ENCODE measurements around the gene DENND1A. TPM values are rescaled to one million over a fixed set of nuclear protein-coding genes. Genes with fewer than 3 reads are reported as not detected.

DENND1A gene
- total RNA-seq, 1 experiment from 2014 or later = 29.7 TPM

DNA sequence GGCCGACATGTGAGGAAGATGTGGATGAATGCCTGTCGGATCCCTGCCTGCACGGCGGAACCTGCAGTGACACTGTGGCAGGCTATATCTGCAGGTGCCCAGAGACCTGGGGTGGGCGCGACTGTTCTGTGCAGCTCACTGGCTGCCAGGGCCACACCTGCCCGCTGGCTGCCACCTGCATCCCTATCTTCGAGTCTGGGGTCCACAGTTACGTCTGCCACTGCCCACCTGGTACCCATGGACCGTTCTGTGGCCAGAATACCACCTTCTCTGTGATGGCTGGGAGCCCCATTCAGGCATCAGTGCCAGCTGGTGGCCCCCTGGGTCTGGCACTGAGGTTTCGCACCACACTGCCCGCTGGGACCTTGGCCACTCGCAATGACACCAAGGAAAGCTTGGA lies 559.8 kb downstream of the DENND1A start:
- Histone ChIP-seq H2AFZ (ENCODE audit: low read length) (no peak overlapping the region), H4K20me1 (ENCODE audit: low read length) (no peaks in the 10 kb centered on the region), H3K4me1 (ENCODE audit: insufficient read depth, low read length) (no peaks in the 10 kb centered on the region), H3K9me2 (replicated peaks; ENCODE audit: low read length) (no peaks in the 10 kb centered on the region), H3K27me3 (ENCODE audit: low read length) (peaks cover 27% of the 10 kb centered on the region), H3K27ac (ENCODE audit: low read length) (no peak overlapping the region), H3K9ac (ENCODE audit: low read length) (no peak overlapping the region), H3K79me2 (ENCODE audit: low read length) (no peaks in the 10 kb centered on the region), H3K4me3 (ENCODE audit: low read length) (no peak overlapping the region), H3K36me3 (ENCODE audit: low read depth, low read length) (no peaks in the 10 kb centered on the region), H3K9me3 (ENCODE audit: low read length) (no peaks in the 10 kb centered on the region), H3K4me2 (ENCODE audit: low read length) (no peak overlapping the region), H3F3A (ENCODE audit: low read length, unreplicated experiment) (no peaks in the 10 kb centered on the region)
- TF ChIP-seq, protein P1, sequence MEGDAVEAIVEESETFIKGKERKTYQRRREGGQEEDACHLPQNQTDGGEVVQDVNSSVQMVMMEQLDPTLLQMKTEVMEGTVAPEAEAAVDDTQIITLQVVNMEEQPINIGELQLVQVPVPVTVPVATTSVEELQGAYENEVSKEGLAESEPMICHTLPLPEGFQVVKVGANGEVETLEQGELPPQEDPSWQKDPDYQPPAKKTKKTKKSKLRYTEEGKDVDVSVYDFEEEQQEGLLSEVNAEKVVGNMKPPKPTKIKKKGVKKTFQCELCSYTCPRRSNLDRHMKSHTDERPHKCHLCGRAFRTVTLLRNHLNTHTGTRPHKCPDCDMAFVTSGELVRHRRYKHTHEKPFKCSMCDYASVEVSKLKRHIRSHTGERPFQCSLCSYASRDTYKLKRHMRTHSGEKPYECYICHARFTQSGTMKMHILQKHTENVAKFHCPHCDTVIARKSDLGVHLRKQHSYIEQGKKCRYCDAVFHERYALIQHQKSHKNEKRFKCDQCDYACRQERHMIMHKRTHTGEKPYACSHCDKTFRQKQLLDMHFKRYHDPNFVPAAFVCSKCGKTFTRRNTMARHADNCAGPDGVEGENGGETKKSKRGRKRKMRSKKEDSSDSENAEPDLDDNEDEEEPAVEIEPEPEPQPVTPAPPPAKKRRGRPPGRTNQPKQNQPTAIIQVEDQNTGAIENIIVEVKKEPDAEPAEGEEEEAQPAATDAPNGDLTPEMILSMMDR (conservative IDR thresholded peaks at IDR 0.05; ENCODE audit: low read depth, low read length) = no peak
- intact Hi-C loops (cut with micrococcal nuclease) = no loop called here
- ATAC-seq (no peak), DNase-seq (no peak)
- BruUV-seq (replicated peaks) = no TSS peak
- ChIA-PET POLR2A (ENCODE audit: unreplicated experiment) (no interaction called here), CTCF (no interaction called here)

DNA sequence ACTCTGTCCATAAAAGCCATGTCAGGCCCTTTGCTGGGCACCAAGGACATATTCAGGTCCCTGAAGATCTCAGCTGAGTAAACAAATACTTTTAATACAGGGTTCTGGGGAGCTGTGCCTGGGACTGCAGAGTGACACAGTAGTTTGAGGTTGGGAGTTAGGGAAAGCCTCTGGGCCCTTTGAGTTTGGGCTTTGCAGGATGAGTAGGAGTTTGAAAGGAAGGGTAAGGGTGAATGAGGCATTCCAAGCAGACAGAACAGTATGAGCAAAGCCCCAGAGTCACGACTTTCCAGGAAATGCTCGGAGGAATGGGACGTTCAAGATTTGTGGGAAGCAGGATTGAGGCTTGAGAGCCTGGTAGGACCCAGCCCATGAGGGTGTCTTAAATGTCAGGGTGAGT lies 560.6 kb downstream of the DENND1A start:
- Histone ChIP-seq H3K9me3 (ENCODE audit: low read length) (no peaks in the 10 kb centered on the region), H2AFZ (ENCODE audit: low read length) (no peak overlapping the region), H3K9me2 (replicated peaks; ENCODE audit: low read length) (no peaks in the 10 kb centered on the region), H4K20me1 (ENCODE audit: low read length) (no peaks in the 10 kb centered on the region), H3K36me3 (ENCODE audit: low read depth, low read length) (no peaks in the 10 kb centered on the region), H3K9ac (ENCODE audit: low read length) (no peak overlapping the region), H3K79me2 (ENCODE audit: low read length) (no peaks in the 10 kb centered on the region), H3K4me1 (ENCODE audit: insufficient read depth, low read length) (no peaks in the 10 kb centered on the region), H3K27ac (ENCODE audit: low read length) (no peak overlapping the region), H3K4me3 (ENCODE audit: low read length) (no peak overlapping the region), H3F3A (ENCODE audit: low read length, unreplicated experiment) (no peaks in the 10 kb centered on the region), H3K27me3 (ENCODE audit: low read length) (peaks cover 25% of the 10 kb centered on the region), H3K4me2 (ENCODE audit: low read length) (no peak overlapping the region)
- ATAC-seq (no peak), DNase-seq (no peak)
- TF ChIP-seq, protein P1 (conservative IDR thresholded peaks at IDR 0.05; ENCODE audit: low read depth, low read length) = no peak
- TF ChIP-seq EZH2phosphoT487 (IDR thresholded peaks at IDR 0.05; ENCODE audit: borderline replicate concordance, low read length) (no peak), EZH2 (IDR thresholded peaks at IDR 0.05; ENCODE audit: low read length, unreplicated experiment) (no peak)
- intact Hi-C loops (cut with micrococcal nuclease) = no loop called here
- BruUV-seq (replicated peaks) = no TSS peak
- ChIA-PET CTCF (no interaction called here), POLR2A (ENCODE audit: unreplicated experiment) (no interaction called here)

DNA sequence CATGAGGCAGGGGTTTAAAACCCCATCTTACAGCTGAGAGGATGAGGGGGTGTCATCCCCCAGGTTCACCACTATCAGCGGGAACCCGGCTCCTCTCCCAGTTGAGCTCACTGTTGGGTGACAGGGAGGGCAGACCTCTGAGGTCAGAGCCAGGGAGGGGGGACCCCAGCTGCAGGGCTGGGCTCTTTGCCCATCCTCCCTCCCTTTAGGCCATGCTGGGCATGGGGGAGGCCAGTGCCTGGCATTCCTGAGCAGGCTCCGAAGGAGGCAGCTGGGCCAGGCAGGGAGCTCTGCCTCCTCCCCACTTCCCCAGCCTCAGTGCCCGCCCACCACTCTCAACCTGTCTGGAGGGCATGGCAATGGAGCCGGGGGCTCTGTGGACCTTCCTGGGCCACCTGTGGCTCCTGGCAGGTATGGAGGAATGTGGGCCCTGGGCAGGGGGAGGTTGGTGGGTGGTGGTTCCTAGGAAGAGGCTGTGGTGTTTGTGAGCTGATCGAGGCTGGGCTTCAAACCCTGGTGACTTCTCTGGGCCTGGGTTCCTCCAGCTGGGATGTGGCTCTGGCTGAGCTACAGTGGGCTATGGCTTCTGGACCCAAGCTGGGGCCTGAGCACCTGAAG lies 561.3 kb downstream of the DENND1A start:
- ChIA-PET CTCF (no interaction called here), POLR2A (ENCODE audit: unreplicated experiment) (no interaction called here)
- no peaks in the 10 kb centered on the region for H4K20me1 ChIP-seq (ENCODE audit: low read length)
- H3K9me2 ChIP-seq (replicated peaks; ENCODE audit: low read length) = no peaks in the 10 kb centered on the region
- H3K27me3 ChIP-seq (ENCODE audit: low read length) = peaks cover 18% of the 10 kb centered on the region
- TF ChIP-seq EZH2phosphoT487 (IDR thresholded peaks at IDR 0.05; ENCODE audit: borderline replicate concordance, low read length) (no peak), EZH2 (IDR thresholded peaks at IDR 0.05; ENCODE audit: low read length, unreplicated experiment) (no peak)
- TF ChIP-seq, protein P1 (conservative IDR thresholded peaks at IDR 0.05; ENCODE audit: low read depth, low read length) = no peak
- H3K79me2 ChIP-seq (ENCODE audit: low read length) = no peaks in the 10 kb centered on the region
- no peak overlapping the region for H3K9ac ChIP-seq (ENCODE audit: low read length)
- no TSS peak for BruUV-seq (replicated peaks)
- intact Hi-C loops (cut with micrococcal nuclease) = no loop called here
- H3K9me3 ChIP-seq (ENCODE audit: low read length) = no peaks in the 10 kb centered on the region
- H3K36me3 ChIP-seq (ENCODE audit: low read depth, low read length) = no peaks in the 10 kb centered on the region
- no peak for ATAC-seq
- no peak overlapping the region for H2AFZ ChIP-seq (ENCODE audit: low read length)
- no peaks in the 10 kb centered on the region for H3F3A ChIP-seq (ENCODE audit: low read length, unreplicated experiment)
- H3K4me1 ChIP-seq (ENCODE audit: insufficient read depth, low read length) = no peaks in the 10 kb centered on the region
- DNase-seq = no peak
- H3K4me3 ChIP-seq (ENCODE audit: low read length) = no peak overlapping the region
- H3K4me2 ChIP-seq (ENCODE audit: low read length) = no peak overlapping the region
- no peak overlapping the region for H3K27ac ChIP-seq (ENCODE audit: low read length)

All from PC-3 (cell line).